ENCODE data around the gene CLEC4C. TPM values are rescaled to one million over a fixed set of nuclear protein-coding genes. Genes with fewer than 3 reads are reported as not detected.
"Not testable (repeated sequence)": the region's sequence is repeated elsewhere in the genome, so short reads cannot be mapped to it uniquely, and the experiment has no call there.

The CLEC4C gene
- total RNA-seq, 1 donor from 2014 or later, result not detected

DNA sequence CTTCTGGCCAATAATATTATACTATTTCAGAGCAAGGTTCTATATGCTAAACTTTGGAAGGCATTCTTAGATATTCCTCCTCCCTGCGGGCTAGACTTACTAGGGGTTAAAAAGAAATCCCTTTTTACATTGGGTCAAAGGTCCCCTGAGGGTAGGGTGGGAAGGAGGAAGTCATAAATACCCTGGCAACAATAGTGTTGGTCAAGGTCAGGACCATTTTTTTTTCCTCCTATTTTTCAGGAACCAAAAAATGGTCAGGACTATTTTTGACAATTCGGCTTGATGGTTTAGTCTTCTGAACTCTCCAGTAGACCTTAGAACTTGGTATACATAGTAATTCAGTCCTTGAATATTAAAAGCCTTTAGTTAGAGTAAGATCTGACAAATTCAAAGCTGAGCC, 37.5 kb upstream of the CLEC4C start:
- intact Hi-C loops (cut with DNase I), result no loop called here
- no peak for DNase-seq (ENCODE audit: extremely low spot score in 2 of 2)
- H3K9me3 ChIP-seq, result no peaks in the 10 kb centered on the region
- H3K27ac ChIP-seq, result no peak overlapping the region
- H3K27me3 ChIP-seq, result no peaks in the 10 kb centered on the region
- H3K4me1 ChIP-seq, result no peaks in the 10 kb centered on the region
- TF ChIP-seq CTCF (IDR thresholded peaks at IDR 0.05) (no peak), POLR2A (IDR thresholded peaks at IDR 0.05) (no peak), POLR2AphosphoS5 (IDR thresholded peaks at IDR 0.05; ENCODE audit: insufficient read depth in 1 of 2, low read depth in 1 of 2) (no peak)
- H3K36me3 ChIP-seq, result no peaks in the 10 kb centered on the region
- no peak overlapping the region for H3K4me3 ChIP-seq

- H3K36me3 ChIP-seq; H3K9me3 ChIP-seq; H3K4me1 ChIP-seq; DNase-seq (ENCODE audit: extremely low spot score in 2 of 2); intact Hi-C loops (cut with DNase I); H3K27me3 ChIP-seq; H3K4me3 ChIP-seq; H3K27ac ChIP-seq: not testable (repeated sequence)
These were observed 36.3 kb upstream of the CLEC4C start for GRCh38 chr12:7783433-7783832.

DNA sequence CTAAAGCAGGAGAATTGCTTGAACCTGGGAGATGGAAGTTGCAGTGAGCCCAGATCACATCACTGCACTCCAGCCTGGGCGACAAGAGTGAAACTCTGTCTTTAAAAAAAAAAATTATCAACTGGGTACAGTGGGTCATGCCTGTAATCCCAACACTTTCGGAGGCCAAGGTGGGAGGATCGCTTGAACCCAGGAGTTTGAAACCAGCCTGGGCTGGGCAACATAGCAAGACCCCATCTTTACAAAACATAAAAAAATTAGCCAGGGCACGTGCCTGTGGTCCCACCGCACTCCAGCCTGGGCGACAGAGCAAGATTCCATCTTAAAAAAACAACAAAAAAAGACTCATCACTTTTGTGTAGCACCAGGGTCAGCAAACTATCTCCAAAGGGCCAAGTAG, 34.9 kb upstream of the CLEC4C start:
- Histone ChIP-seq H3K27ac (no peak overlapping the region), H3K4me3 (no peak overlapping the region), H3K4me1 (no peaks in the 10 kb centered on the region), H3K36me3 (no peaks in the 10 kb centered on the region), H3K27me3 (no peaks in the 10 kb centered on the region), H3K9me3 (no peaks in the 10 kb centered on the region)
- intact Hi-C loops (cut with DNase I), result no loop called here
- DNase-seq (ENCODE audit: extremely low spot score in 2 of 2), result no peak
- TF ChIP-seq POLR2AphosphoS5 (IDR thresholded peaks at IDR 0.05; ENCODE audit: insufficient read depth in 1 of 2, low read depth in 1 of 2) (no peak), POLR2A (IDR thresholded peaks at IDR 0.05) (no peak)

GRCh38 chr12:7781274-7781673, 34.1 kb upstream of the CLEC4C start:
- no peak for DNase-seq (ENCODE audit: extremely low spot score in 2 of 2)
- H3K4me1 ChIP-seq, result no peaks in the 10 kb centered on the region
- no peak overlapping the region for H3K4me3 ChIP-seq
- H3K27ac ChIP-seq, result no peak overlapping the region
- H3K36me3 ChIP-seq, result no peaks in the 10 kb centered on the region
- TF ChIP-seq POLR2AphosphoS5 (IDR thresholded peaks at IDR 0.05; ENCODE audit: insufficient read depth in 1 of 2, low read depth in 1 of 2) (no peak), CTCF (IDR thresholded peaks at IDR 0.05) (no peak), POLR2A (IDR thresholded peaks at IDR 0.05) (no peak)
- H3K27me3 ChIP-seq, result no peaks in the 10 kb centered on the region
- intact Hi-C loops (cut with DNase I), result no loop called here
- H3K9me3 ChIP-seq, result no peaks in the 10 kb centered on the region

- Histone ChIP-seq H3K36me3 (no peaks in the 10 kb centered on the region), H3K4me3 (no peak overlapping the region), H3K9me3 (no peaks in the 10 kb centered on the region), H3K4me1 (no peaks in the 10 kb centered on the region), H3K27me3 (no peaks in the 10 kb centered on the region), H3K27ac (no peak overlapping the region)
- intact Hi-C loops (cut with DNase I), result no loop called here
- no peak for DNase-seq (ENCODE audit: extremely low spot score in 2 of 2)
- no peak for TF ChIP-seq CTCF (IDR thresholded peaks at IDR 0.05)
- TF ChIP-seq POLR2AphosphoS5 (IDR thresholded peaks at IDR 0.05; ENCODE audit: insufficient read depth in 1 of 2, low read depth in 1 of 2), result no peak
- TF ChIP-seq POLR2A (IDR thresholded peaks at IDR 0.05), result no peak
These were observed 22.8 kb upstream of the CLEC4C start for GRCh38 chr12:7769999-7770398.

- TF ChIP-seq POLR2A (IDR thresholded peaks at IDR 0.05) (no peak), CTCF (IDR thresholded peaks at IDR 0.05) (no peak), POLR2AphosphoS5 (IDR thresholded peaks at IDR 0.05; ENCODE audit: insufficient read depth in 1 of 2, low read depth in 1 of 2) (no peak)
- DNase-seq (ENCODE audit: extremely low spot score in 2 of 2), result no peak
- Histone ChIP-seq H3K4me1 (no peaks in the 10 kb centered on the region), H3K9me3 (no peaks in the 10 kb centered on the region), H3K36me3 (no peaks in the 10 kb centered on the region), H3K27me3 (no peaks in the 10 kb centered on the region), H3K27ac (no peak overlapping the region), H3K4me3 (no peak overlapping the region)
- intact Hi-C loops (cut with DNase I), result no loop called here
These were observed 11.6 kb upstream of the CLEC4C start for GRCh38 chr12:7758766-7759140.

Measured in vagina (tissue), 2 donors.